Astrocyte (in vitro differentiated cells and primary cell): Measurements from ENCODE around the gene RASL10B.

Source experiments
- CTCF ChIP-seq: IDR thresholded peaks from 2 replicates; pipeline ENCODE4 v1.5.1; 2011; ENCODE audit warnings: low read depth, mild to moderate bottlenecking, inconsistent platforms, low read length, moderate library complexity; ENCODE audit not compliant: insufficient read depth
- EZH2 ChIP-seq: IDR thresholded peaks from 2 replicates; pipeline ENCODE4 v1.6.1; 2012; ENCODE audit warnings: mild to moderate bottlenecking, low read length, inconsistent platforms; ENCODE audit not compliant: insufficient read depth

- TF ChIP-seq CTCF (no peak), EZH2 (no peak)
Measured at GRCh38 chr17:35748979-35749378, 17.5 kb downstream of the RASL10B start.
